Measurements from ENCODE around the gene SDCCAG8.

SDCCAG8 gene

DNA sequence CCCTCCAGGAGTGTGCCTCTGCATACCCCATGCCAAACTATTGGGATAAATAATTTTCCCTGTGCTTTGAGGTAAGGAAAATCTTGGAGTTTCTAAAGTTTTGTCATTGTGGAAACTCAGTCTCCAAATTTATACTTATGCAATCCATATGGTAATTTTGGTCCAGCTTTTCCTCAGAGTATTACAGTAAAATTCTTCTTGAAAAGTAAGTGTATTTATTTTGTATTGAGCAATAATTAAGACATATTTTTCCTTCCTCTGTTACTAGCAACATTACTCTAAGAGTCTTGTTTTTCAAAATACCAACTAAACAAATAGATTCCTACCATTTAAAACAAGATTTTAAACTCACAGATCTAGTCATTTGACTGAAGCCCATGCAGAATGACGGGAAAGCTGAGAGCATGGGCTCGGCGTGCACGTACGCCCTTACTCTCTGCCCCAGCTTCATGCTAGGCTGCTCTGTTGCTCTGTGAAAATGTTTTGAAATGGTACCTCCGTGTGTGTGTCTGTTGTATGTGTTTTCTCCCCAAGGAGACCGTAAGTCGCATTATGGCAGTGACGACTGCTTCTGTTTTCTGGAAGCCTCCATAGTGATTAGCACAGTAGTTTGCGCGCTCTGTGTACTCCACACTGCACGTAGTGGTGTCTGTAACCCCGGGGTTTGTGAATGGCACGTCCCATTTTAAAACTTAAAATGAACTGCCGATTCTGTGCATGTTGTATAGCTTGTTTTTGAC is 165.3 kb downstream of the SDCCAG8 start:
- H3K27me3 Mint-ChIP-seq: no peaks in the 10 kb centered on the region
- H3K9me3 Mint-ChIP-seq: no peaks in the 10 kb centered on the region
- H3K27ac Mint-ChIP-seq: peak overlapping the region; percentile 18 to 35
- peaks cover 12% of the 10 kb centered on the region in 2 donors for H3K4me1 Mint-ChIP-seq (ENCODE audit: low read depth in 2 of 2)
- peaks cover 6% of the 10 kb centered on the region for H3K36me3 Mint-ChIP-seq (ENCODE audit: insufficient read depth)
- no peak for DNase-seq
- ATAC-seq (replicated peaks): no peak
- H3K4me3 Mint-ChIP-seq: peak overlapping the region; percentile 19 to 29

DNA sequence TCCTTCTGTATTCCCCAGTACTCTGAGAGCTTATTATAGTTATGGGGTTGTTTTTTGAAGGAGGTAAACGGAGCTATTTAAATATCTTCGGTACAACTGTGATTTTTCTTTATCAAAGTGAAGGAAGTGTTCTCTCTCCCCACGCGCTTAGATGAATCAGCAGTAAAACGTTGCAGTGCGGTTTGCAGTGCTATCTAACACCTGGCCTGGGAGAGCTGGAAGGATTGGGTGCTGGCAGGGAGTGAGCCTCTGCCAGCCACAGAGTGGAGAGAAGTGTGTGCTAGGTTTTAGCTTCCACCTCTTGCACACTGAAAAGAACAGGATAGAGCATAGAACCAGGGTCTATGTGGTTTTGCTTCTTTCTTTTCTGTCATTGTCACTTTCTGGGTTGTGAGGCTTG is 165.9 kb downstream of the SDCCAG8 start:
- Mint-ChIP-seq H3K4me3 (peak overlapping the region; percentile 19 to 29), H3K27me3 (no peaks in the 10 kb centered on the region), H3K4me1 (ENCODE audit: low read depth in 2 of 2) (peaks cover 12% of the 10 kb centered on the region in 2 donors), H3K27ac (peak overlapping the region; percentile 18 to 35), H3K36me3 (ENCODE audit: insufficient read depth) (peaks cover 6% of the 10 kb centered on the region), H3K9me3 (no peaks in the 10 kb centered on the region)
- ATAC-seq (replicated peaks) (peak; percentile 97), DNase-seq (peak; percentile 7 to 13 (median 7))

DNA sequence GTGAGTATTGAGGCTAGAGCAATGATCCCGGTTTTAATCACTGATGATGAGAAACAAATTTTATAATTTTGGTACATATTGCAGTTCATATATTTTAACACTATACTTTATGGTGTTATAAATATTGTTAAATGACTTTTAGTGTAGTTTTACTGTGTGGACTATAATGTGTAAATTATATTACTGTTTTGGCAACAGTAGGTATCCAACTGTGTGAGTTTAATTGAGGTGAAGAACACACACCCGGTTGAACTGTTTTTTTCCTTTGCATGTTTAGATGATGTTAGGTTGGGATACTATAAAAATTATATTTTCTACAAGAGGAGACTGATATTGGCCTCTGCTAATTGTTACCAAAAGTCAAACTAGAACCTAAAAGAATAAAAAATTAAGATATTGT is 166.5 kb downstream of the SDCCAG8 start:
- Mint-ChIP-seq H3K9me3 (no peaks in the 10 kb centered on the region), H3K27ac (peak overlapping the region; percentile 18 to 35), H3K4me1 (ENCODE audit: low read depth in 2 of 2) (peaks cover 12% of the 10 kb centered on the region in 2 donors), H3K27me3 (no peaks in the 10 kb centered on the region), H3K36me3 (ENCODE audit: insufficient read depth) (peaks cover 6% of the 10 kb centered on the region), H3K4me3 (peak overlapping the region in 1 of 2 donors; percentile 29)
- ATAC-seq (replicated peaks) (no peak), DNase-seq (no peak)

DNA sequence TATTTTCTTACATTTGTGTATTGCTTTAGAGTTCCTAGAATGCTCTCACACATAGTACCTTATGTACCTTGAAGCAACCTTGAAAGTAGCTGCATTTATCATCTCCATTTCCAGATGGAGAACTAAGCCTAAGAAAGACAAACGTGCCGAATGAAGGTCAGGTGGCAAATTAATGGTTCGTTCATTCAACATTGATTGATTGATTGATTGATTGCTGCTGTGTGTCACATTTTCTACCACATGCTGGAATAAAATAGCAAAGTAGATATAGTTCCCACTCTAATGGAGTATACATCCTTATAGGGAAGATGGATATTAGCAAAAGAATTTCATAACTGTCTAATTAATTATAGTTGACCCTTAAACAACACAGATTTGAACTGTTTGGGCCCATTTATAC is 172.2 kb downstream of the SDCCAG8 start:
- no peak for ATAC-seq (replicated peaks)
- no peaks in the 10 kb centered on the region for H3K27me3 Mint-ChIP-seq
- H3K9me3 Mint-ChIP-seq: no peaks in the 10 kb centered on the region
- no peak for DNase-seq
- no peaks in the 10 kb centered on the region for H3K4me1 Mint-ChIP-seq (ENCODE audit: low read depth in 2 of 2)
- no peak overlapping the region for H3K4me3 Mint-ChIP-seq
- H3K36me3 Mint-ChIP-seq (ENCODE audit: insufficient read depth): no peaks in the 10 kb centered on the region
- H3K27ac Mint-ChIP-seq: no peak overlapping the region

- DNase-seq: no peak
- no peaks in the 10 kb centered on the region for H3K4me1 Mint-ChIP-seq (ENCODE audit: low read depth in 2 of 2)
- no peak for ATAC-seq (replicated peaks)
- no peaks in the 10 kb centered on the region for H3K9me3 Mint-ChIP-seq
- no peaks in the 10 kb centered on the region for H3K36me3 Mint-ChIP-seq (ENCODE audit: insufficient read depth)
- H3K27ac Mint-ChIP-seq: no peak overlapping the region
- H3K27me3 Mint-ChIP-seq: no peaks in the 10 kb centered on the region
- no peak overlapping the region for H3K4me3 Mint-ChIP-seq
Observed at GRCh38 chr1:243428617-243429342, 172.9 kb downstream of the SDCCAG8 start.

GRCh38 chr1:243431591-243431990 is 175.8 kb downstream of the SDCCAG8 start:
- H3K27ac Mint-ChIP-seq: no peak overlapping the region
- no peaks in the 10 kb centered on the region for H3K27me3 Mint-ChIP-seq
- no peaks in the 10 kb centered on the region for H3K36me3 Mint-ChIP-seq (ENCODE audit: insufficient read depth)
- DNase-seq: no peak
- H3K4me1 Mint-ChIP-seq (ENCODE audit: low read depth in 2 of 2): no peaks in the 10 kb centered on the region
- H3K9me3 Mint-ChIP-seq: no peaks in the 10 kb centered on the region
- no peak overlapping the region for H3K4me3 Mint-ChIP-seq
- no peak for ATAC-seq (replicated peaks)

GRCh38 chr1:243432136-243432535 is 176.3 kb downstream of the SDCCAG8 start:
- H3K4me1 Mint-ChIP-seq (ENCODE audit: low read depth in 2 of 2): no peaks in the 10 kb centered on the region
- no peaks in the 10 kb centered on the region for H3K36me3 Mint-ChIP-seq (ENCODE audit: insufficient read depth)
- H3K4me3 Mint-ChIP-seq: no peak overlapping the region
- H3K9me3 Mint-ChIP-seq: no peaks in the 10 kb centered on the region
- ATAC-seq (replicated peaks) (no peak), DNase-seq (no peak)
- no peak overlapping the region for H3K27ac Mint-ChIP-seq
- no peaks in the 10 kb centered on the region for H3K27me3 Mint-ChIP-seq

GRCh38 chr1:243433737-243434370 is 178.0 kb downstream of the SDCCAG8 start:
- no peak for DNase-seq
- no peaks in the 10 kb centered on the region for H3K36me3 Mint-ChIP-seq (ENCODE audit: insufficient read depth)
- no peak overlapping the region for H3K27ac Mint-ChIP-seq
- no peaks in the 10 kb centered on the region for H3K27me3 Mint-ChIP-seq
- ATAC-seq (replicated peaks): no peak
- H3K4me3 Mint-ChIP-seq: no peak overlapping the region
- H3K4me1 Mint-ChIP-seq (ENCODE audit: low read depth in 2 of 2): no peaks in the 10 kb centered on the region
- no peaks in the 10 kb centered on the region for H3K9me3 Mint-ChIP-seq

DNA sequence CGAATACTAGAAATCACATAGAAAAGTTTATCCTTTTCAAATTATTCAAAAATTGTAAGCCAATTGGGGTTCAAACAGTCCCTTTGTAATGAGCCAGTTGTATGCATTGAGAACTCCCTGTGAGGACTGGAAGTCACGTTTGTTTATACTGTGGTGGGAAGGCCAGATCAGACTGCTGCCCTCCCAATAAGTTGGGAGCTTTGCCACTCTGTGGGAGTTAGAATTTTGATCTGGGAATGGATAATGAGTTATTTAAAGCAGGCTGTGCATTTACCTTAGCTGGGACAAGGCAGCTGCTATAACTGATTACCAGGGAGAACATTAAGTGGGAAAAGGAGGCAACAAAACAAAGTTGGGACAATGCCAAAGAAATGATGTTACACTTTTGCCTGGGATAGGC is 178.8 kb downstream of the SDCCAG8 start:
- no peaks in the 10 kb centered on the region for H3K4me1 Mint-ChIP-seq (ENCODE audit: low read depth in 2 of 2)
- no peak overlapping the region for H3K4me3 Mint-ChIP-seq
- ATAC-seq (replicated peaks): no peak
- H3K27me3 Mint-ChIP-seq: no peaks in the 10 kb centered on the region
- DNase-seq: no peak
- no peaks in the 10 kb centered on the region for H3K9me3 Mint-ChIP-seq
- no peak overlapping the region for H3K27ac Mint-ChIP-seq
- H3K36me3 Mint-ChIP-seq (ENCODE audit: insufficient read depth): no peaks in the 10 kb centered on the region

DNA sequence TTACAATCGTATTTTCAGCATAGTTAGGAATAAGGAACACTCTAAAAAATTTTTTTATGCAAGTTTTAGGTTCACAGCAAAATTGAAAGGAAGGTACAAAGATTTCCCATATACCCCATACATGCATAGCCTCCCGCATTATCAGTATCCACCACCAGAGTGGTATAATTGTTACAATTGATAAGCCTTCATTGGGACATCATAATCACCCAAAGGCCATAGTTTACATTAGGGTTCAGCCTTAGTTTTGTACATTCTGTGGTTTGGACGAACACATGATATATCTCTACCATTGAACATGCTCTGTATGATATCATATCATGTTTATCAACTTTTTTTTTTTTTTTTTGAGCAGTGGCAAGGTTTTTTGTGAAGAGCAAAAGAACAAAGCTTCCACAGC is 180.0 kb downstream of the SDCCAG8 start:
- ATAC-seq (replicated peaks) (no peak), DNase-seq (no peak)
- Mint-ChIP-seq H3K27ac (no peak overlapping the region), H3K27me3 (no peaks in the 10 kb centered on the region), H3K9me3 (no peaks in the 10 kb centered on the region), H3K4me1 (ENCODE audit: low read depth in 2 of 2) (no peaks in the 10 kb centered on the region), H3K4me3 (no peak overlapping the region), H3K36me3 (ENCODE audit: insufficient read depth) (no peaks in the 10 kb centered on the region)

- no peaks in the 10 kb centered on the region for H3K4me1 Mint-ChIP-seq (ENCODE audit: low read depth in 2 of 2)
- ATAC-seq (replicated peaks): no peak
- no peaks in the 10 kb centered on the region for H3K9me3 Mint-ChIP-seq
- H3K36me3 Mint-ChIP-seq (ENCODE audit: insufficient read depth): no peaks in the 10 kb centered on the region
- H3K27me3 Mint-ChIP-seq: no peaks in the 10 kb centered on the region
- H3K27ac Mint-ChIP-seq: no peak overlapping the region
- H3K4me3 Mint-ChIP-seq: no peak overlapping the region
- no peak for DNase-seq
Observed at GRCh38 chr1:243438146-243438545, 182.3 kb downstream of the SDCCAG8 start.

GRCh38 chr1:243438815-243439214 is 183.0 kb downstream of the SDCCAG8 start:
- DNase-seq (no peak), ATAC-seq (replicated peaks) (no peak)
- no peaks in the 10 kb centered on the region for H3K36me3 Mint-ChIP-seq (ENCODE audit: insufficient read depth)
- no peaks in the 10 kb centered on the region for H3K27me3 Mint-ChIP-seq
- no peaks in the 10 kb centered on the region for H3K4me1 Mint-ChIP-seq (ENCODE audit: low read depth in 2 of 2)
- no peak overlapping the region for H3K4me3 Mint-ChIP-seq
- H3K27ac Mint-ChIP-seq: no peak overlapping the region
- no peaks in the 10 kb centered on the region for H3K9me3 Mint-ChIP-seq

GRCh38 chr1:243440406-243440805 is 184.6 kb downstream of the SDCCAG8 start:
- DNase-seq: no peak
- Mint-ChIP-seq H3K9me3 (no peaks in the 10 kb centered on the region), H3K27ac (no peak overlapping the region), H3K36me3 (ENCODE audit: insufficient read depth) (no peaks in the 10 kb centered on the region), H3K4me3 (no peak overlapping the region), H3K4me1 (ENCODE audit: low read depth in 2 of 2) (no peaks in the 10 kb centered on the region), H3K27me3 (no peaks in the 10 kb centered on the region)
- ATAC-seq (replicated peaks): no peak

- Mint-ChIP-seq H3K27me3 (no peaks in the 10 kb centered on the region), H3K4me3 (no peak overlapping the region), H3K9me3 (no peaks in the 10 kb centered on the region), H3K27ac (no peak overlapping the region), H3K4me1 (ENCODE audit: low read depth in 2 of 2) (no peaks in the 10 kb centered on the region), H3K36me3 (ENCODE audit: insufficient read depth) (no peaks in the 10 kb centered on the region)
- no peak for DNase-seq
- ATAC-seq (replicated peaks): no peak
Observed at GRCh38 chr1:243441601-243442000, 185.8 kb downstream of the SDCCAG8 start.

All from effector memory CD8-positive, alpha-beta T cell (primary cell).